ENCODE data around the gene AKAP6.

The AKAP6 gene

DNA sequence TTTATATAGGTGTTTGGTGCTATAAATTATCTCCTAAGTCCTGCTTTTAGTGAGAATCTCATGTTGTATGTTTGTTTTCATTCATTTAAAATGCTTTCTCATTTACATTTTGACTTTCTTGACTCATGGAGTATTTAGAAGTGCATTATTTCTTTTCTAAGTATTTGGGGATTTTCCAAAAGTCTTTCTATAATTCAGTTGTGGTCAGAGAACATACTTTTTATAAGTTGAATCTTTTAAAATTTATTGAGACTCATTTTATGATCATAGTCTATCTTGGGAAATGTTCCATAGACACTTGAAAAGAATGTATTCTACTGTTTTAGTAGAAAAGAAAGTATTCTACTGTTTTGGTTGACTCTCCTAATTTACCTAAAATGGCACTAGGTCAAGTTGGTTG is 168.2 kb downstream of the AKAP6 start:
- no peaks in the 10 kb centered on the region for H3K36me3 ChIP-seq (ENCODE audit: control insufficient read depth, insufficient read depth, low read length)
- H3K27me3 ChIP-seq (ENCODE audit: control insufficient read depth, insufficient read depth, low read length) = no peaks in the 10 kb centered on the region
- no peaks in the 10 kb centered on the region for H3K9me3 ChIP-seq (ENCODE audit: control insufficient read depth, insufficient read depth, low read length)
- DNase-seq (ENCODE audit: low read depth, low spot score) = no peak
- H3K27ac ChIP-seq (ENCODE audit: low read length) = no peak overlapping the region
- no peak overlapping the region for H3K4me3 ChIP-seq (ENCODE audit: low read length)
- no peaks in the 10 kb centered on the region for H3K4me1 ChIP-seq (ENCODE audit: control insufficient read depth, insufficient read depth, low read length)

DNA sequence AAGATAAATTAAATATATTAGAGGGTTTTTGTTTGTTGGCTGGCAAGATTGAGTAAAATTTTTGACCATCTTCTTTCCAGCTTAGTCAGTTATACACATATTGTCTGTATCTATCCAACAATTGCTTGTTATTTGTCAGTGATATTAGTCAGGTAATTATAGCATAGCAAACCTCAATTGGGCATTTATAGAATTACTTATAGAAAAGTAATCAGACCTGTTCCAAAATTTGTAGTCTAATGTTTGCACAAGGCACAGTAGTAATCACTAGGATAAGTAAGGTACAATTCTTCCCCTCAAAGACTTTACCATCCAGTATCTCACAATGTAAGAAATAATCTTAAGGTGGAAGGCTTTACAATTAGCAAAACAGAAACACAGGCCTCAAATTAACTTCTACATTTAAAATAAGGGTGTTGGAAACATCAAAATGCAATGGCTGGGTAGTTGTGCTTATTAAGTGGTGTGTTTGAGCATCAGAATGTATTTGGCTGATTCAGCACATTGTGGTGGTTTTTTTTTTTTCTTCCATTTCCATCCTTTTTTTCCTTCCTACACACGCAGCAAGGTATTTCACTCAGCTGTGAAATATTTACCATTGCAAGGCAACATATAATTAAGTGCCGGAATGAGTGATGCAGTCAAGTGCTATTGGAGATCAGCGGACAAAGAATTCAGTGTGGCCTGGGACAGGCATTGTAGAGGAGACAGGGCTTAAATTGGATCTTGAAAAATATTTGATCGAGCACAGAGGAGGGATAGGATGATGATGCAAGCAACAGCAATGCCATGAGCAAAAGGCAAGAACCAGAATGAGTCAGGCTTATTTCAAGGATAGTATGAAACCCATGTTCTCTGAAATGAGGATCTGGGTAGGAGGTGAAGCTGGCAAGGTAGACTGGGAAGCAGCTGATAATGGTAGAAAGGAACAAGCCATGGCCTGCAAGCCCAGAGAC is 178.2 kb downstream of the AKAP6 start:
- Histone ChIP-seq H3K4me1 (ENCODE audit: control insufficient read depth, insufficient read depth, low read length) (no peaks in the 10 kb centered on the region), H3K36me3 (ENCODE audit: control insufficient read depth, insufficient read depth, low read length) (no peaks in the 10 kb centered on the region), H3K27ac (ENCODE audit: low read length) (no peak overlapping the region), H3K27me3 (ENCODE audit: control insufficient read depth, insufficient read depth, low read length) (no peaks in the 10 kb centered on the region), H3K4me3 (ENCODE audit: low read length) (no peak overlapping the region), H3K9me3 (ENCODE audit: control insufficient read depth, insufficient read depth, low read length) (no peaks in the 10 kb centered on the region)
- WGBS (ENCODE audit: insufficient coverage, insufficient read length) = no CpG with 5 or more reads among the region's 4 CpGs
- no peak for DNase-seq (ENCODE audit: low read depth, low spot score)

DNA sequence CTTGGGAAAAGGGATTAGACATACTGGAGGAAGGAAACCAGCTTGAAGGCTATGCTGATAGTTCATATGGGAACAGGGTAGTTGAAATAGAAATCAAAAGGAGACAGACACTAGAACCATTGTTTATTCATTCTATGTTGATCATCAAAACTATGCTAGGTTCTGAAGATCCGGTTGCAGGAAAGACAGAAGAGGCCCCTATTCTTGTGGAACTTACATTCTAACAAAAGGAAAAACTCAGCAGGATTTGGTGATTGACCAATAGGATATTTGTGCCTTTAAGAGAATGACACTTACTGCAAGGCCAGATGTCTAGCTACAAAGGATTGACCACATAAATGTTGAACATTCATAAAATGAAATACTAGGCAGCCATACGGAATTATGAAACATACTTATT is 179.2 kb downstream of the AKAP6 start:
- H3K9me3 ChIP-seq (ENCODE audit: control insufficient read depth, insufficient read depth, low read length) = no peaks in the 10 kb centered on the region
- DNase-seq (ENCODE audit: low read depth, low spot score) = no peak
- no peak overlapping the region for H3K27ac ChIP-seq (ENCODE audit: low read length)

DNA sequence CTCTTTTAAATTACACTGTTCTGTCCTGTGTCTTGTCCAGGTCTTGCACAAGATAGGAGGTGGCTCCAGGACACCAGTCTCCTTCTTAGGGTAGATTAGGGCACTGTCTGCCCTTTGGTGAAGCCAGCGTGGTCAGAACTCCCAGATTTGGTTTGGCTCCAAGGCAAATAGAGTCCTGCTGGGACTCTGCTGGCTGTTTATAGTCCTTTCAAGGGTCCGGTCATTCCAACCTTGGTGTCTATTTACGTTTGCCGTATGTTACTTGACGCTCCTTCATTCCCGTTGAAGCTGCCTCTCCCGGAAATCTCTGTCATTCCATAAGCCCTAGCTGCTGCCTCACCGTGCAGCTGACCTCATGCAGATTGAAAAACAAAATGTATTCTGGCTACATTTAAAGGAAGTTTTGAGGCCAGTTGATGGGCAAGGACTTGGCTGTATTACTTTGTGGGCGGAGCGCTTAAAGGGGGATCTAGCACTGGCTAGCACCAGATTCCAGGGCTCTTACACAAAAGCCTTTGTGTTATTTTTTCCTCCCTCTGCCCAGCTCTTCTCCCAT is 180.6 kb downstream of the AKAP6 start:
- H3K4me1 ChIP-seq (ENCODE audit: control insufficient read depth, insufficient read depth, low read length) = no peaks in the 10 kb centered on the region
- H3K9me3 ChIP-seq (ENCODE audit: control insufficient read depth, insufficient read depth, low read length) = no peaks in the 10 kb centered on the region
- no peaks in the 10 kb centered on the region for H3K27me3 ChIP-seq (ENCODE audit: control insufficient read depth, insufficient read depth, low read length)
- H3K4me3 ChIP-seq (ENCODE audit: low read length) = no peak overlapping the region
- WGBS (ENCODE audit: insufficient coverage, insufficient read length) = no CpG with 5 or more reads among the region's 10 CpGs
- no peak for DNase-seq (ENCODE audit: low read depth, low spot score)
- no peak overlapping the region for H3K27ac ChIP-seq (ENCODE audit: low read length)
- no peaks in the 10 kb centered on the region for H3K36me3 ChIP-seq (ENCODE audit: control insufficient read depth, insufficient read depth, low read length)

More for the DNA sequence above, 179.2 kb downstream of the AKAP6 start:
- Histone ChIP-seq H3K27me3 (ENCODE audit: control insufficient read depth, insufficient read depth, low read length) (no peaks in the 10 kb centered on the region), H3K4me1 (ENCODE audit: control insufficient read depth, insufficient read depth, low read length) (no peaks in the 10 kb centered on the region), H3K4me3 (ENCODE audit: low read length) (no peak overlapping the region), H3K36me3 (ENCODE audit: control insufficient read depth, insufficient read depth, low read length) (no peaks in the 10 kb centered on the region)
- WGBS (ENCODE audit: insufficient coverage, insufficient read length) = no CpG with 5 or more reads among the region's 2 CpGs

DNA sequence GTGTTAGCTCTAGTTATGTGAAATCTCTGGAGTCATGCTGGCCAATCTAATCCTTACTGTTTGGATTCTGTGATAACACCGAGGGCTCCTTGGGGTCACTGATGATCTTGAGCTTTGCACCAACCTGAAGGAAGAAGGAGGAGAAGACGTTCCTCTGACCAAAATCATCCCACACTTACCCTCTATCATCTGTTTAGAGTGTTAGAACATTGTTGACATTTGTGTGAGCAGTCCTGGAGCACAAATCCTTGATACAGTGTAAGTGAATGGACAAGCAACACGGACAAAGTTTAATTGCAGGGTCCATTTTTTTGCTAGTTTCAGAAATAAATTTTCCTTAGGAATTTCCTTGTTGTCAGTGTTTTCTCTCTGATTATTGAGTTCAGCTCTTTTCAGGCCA is 181.7 kb downstream of the AKAP6 start:
- Histone ChIP-seq H3K4me3 (ENCODE audit: low read length) (no peak overlapping the region), H3K9me3 (ENCODE audit: control insufficient read depth, insufficient read depth, low read length) (no peaks in the 10 kb centered on the region), H3K36me3 (ENCODE audit: control insufficient read depth, insufficient read depth, low read length) (no peaks in the 10 kb centered on the region), H3K27ac (ENCODE audit: low read length) (no peak overlapping the region), H3K4me1 (ENCODE audit: control insufficient read depth, insufficient read depth, low read length) (no peaks in the 10 kb centered on the region), H3K27me3 (ENCODE audit: control insufficient read depth, insufficient read depth, low read length) (no peaks in the 10 kb centered on the region)
- no CpG with 5 or more reads among the region's 3 CpGs for WGBS (ENCODE audit: insufficient coverage, insufficient read length)
- no peak for DNase-seq (ENCODE audit: low read depth, low spot score)

DNA sequence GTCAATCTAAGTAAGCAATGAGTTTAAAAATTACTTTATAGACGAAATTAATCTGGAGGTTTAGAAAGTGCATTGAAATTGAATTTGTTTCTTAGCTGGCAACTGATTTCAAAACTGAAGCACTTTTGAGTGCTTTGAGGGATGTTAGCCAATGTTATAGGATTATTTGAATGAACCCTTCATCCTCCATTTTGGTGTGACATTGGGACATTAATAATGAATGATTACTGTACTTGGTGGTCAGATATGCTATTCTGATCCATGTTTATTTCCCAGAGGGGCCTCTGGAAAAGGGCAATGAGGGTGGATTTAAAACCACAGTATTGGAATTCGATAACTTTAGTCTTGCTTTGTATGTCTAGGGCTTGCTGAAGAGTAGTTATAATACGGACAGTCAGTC is 183.2 kb downstream of the AKAP6 start:
- no peaks in the 10 kb centered on the region for H3K27me3 ChIP-seq (ENCODE audit: control insufficient read depth, insufficient read depth, low read length)
- DNase-seq (ENCODE audit: low read depth, low spot score) = no peak
- H3K9me3 ChIP-seq (ENCODE audit: control insufficient read depth, insufficient read depth, low read length) = no peaks in the 10 kb centered on the region
- H3K4me3 ChIP-seq (ENCODE audit: low read length) = no peak overlapping the region
- H3K36me3 ChIP-seq (ENCODE audit: control insufficient read depth, insufficient read depth, low read length) = no peaks in the 10 kb centered on the region
- no peak overlapping the region for H3K27ac ChIP-seq (ENCODE audit: low read length)
- no CpG with 5 or more reads among the region's 3 CpGs for WGBS (ENCODE audit: insufficient coverage, insufficient read length)
- no peaks in the 10 kb centered on the region for H3K4me1 ChIP-seq (ENCODE audit: control insufficient read depth, insufficient read depth, low read length)

DNA sequence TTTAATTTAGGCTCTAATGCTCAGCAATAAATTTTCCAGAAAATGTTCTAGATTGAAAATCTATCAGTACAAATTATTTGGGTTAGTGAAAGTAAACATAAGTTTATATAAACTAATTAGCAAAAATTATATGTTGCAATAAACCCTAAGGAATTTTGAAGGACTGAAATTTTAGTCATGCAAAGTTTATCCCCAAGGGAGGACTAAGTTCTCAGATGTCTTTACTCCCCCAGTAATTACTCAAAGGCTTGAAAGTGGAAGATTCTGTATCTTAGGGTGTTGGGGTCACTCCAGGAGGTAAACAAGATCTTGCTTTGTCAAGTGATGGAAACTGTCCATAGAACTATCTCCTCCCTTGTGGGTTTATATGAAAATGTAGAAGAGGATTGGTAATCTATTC is 183.7 kb downstream of the AKAP6 start:
- Histone ChIP-seq H3K27ac (ENCODE audit: low read length) (no peak overlapping the region), H3K4me3 (ENCODE audit: low read length) (no peak overlapping the region), H3K36me3 (ENCODE audit: control insufficient read depth, insufficient read depth, low read length) (no peaks in the 10 kb centered on the region), H3K4me1 (ENCODE audit: control insufficient read depth, insufficient read depth, low read length) (no peaks in the 10 kb centered on the region), H3K27me3 (ENCODE audit: control insufficient read depth, insufficient read depth, low read length) (no peaks in the 10 kb centered on the region), H3K9me3 (ENCODE audit: control insufficient read depth, insufficient read depth, low read length) (no peaks in the 10 kb centered on the region)
- no peak for DNase-seq (ENCODE audit: low read depth, low spot score)

DNA sequence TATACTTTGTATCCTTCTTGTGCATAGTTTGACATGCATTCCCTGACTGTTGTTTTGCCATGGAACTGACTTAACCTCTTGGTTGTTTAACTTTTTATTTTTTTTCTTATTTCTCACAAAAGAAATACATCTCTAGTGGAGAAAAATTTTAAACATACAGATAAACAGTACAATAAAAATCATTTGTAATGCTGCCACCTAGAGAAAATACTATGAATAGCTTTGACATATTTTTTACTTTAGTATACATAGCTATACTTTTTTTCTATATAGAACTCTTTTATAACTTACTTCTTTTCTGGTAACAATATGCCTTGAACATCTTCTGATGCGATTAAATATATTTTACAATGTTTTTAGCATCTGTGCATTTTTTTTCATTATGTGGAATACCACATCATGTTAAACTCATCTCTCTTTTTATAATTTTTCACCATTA is 184.5 kb downstream of the AKAP6 start:
- no peak overlapping the region for H3K27ac ChIP-seq (ENCODE audit: low read length)
- no CpG with 5 or more reads among the region's 1 CpG for WGBS (ENCODE audit: insufficient coverage, insufficient read length)
- DNase-seq (ENCODE audit: low read depth, low spot score) = no peak
- no peaks in the 10 kb centered on the region for H3K9me3 ChIP-seq (ENCODE audit: control insufficient read depth, insufficient read depth, low read length)
- no peaks in the 10 kb centered on the region for H3K36me3 ChIP-seq (ENCODE audit: control insufficient read depth, insufficient read depth, low read length)
- H3K4me3 ChIP-seq (ENCODE audit: low read length) = no peak overlapping the region
- H3K27me3 ChIP-seq (ENCODE audit: control insufficient read depth, insufficient read depth, low read length) = no peaks in the 10 kb centered on the region
- no peaks in the 10 kb centered on the region for H3K4me1 ChIP-seq (ENCODE audit: control insufficient read depth, insufficient read depth, low read length)

DNA sequence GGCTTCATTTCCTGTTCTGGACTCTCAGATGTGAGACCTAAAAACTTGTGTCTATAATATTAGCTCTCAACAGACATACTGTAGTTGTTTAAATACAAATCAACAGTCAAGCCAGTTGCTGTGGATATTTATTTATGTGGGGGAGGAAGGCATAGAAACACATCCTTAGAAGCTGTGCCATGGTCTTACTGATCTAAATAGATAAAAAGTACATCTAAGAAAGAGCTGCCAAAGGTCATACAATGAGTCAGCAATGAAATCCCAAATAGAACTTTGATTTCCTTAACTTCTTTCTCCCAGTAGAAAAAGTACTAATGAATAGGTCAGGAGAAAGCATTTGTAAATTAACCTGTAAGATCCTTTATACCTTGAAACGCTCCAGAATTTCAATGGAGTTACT is 185.1 kb downstream of the AKAP6 start:
- no peaks in the 10 kb centered on the region for H3K27me3 ChIP-seq (ENCODE audit: control insufficient read depth, insufficient read depth, low read length)
- no peak overlapping the region for H3K27ac ChIP-seq (ENCODE audit: low read length)
- no peak for DNase-seq (ENCODE audit: low read depth, low spot score)
- H3K36me3 ChIP-seq (ENCODE audit: control insufficient read depth, insufficient read depth, low read length) = no peaks in the 10 kb centered on the region
- H3K4me1 ChIP-seq (ENCODE audit: control insufficient read depth, insufficient read depth, low read length) = no peaks in the 10 kb centered on the region
- WGBS (ENCODE audit: insufficient coverage, insufficient read length) = no CpG with 5 or more reads among the region's 1 CpG
- no peak overlapping the region for H3K4me3 ChIP-seq (ENCODE audit: low read length)
- H3K9me3 ChIP-seq (ENCODE audit: control insufficient read depth, insufficient read depth, low read length) = no peaks in the 10 kb centered on the region

DNA sequence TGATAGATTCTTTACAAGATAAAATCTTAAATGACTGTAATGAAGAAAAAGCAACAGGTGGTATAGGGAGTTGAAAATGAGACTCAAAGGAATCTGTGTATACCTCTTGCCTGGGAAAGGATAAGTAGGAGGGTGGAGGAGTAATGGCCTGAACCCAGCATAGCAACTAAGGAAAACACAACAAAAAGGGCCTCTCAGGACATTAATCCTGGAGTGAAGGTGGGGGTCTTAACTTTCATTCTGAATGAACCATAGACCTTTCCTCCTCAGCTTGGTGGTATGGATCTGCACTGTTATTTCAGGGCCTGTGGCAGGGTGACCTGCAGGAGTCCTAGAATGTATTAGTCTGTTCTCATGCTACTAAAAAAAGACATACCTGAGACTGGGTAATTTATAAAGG is 185.6 kb downstream of the AKAP6 start:
- Histone ChIP-seq H3K4me3 (ENCODE audit: low read length) (no peak overlapping the region), H3K9me3 (ENCODE audit: control insufficient read depth, insufficient read depth, low read length) (no peaks in the 10 kb centered on the region), H3K27ac (ENCODE audit: low read length) (no peak overlapping the region), H3K4me1 (ENCODE audit: control insufficient read depth, insufficient read depth, low read length) (no peaks in the 10 kb centered on the region), H3K36me3 (ENCODE audit: control insufficient read depth, insufficient read depth, low read length) (no peaks in the 10 kb centered on the region), H3K27me3 (ENCODE audit: control insufficient read depth, insufficient read depth, low read length) (no peaks in the 10 kb centered on the region)
- DNase-seq (ENCODE audit: low read depth, low spot score) = no peak
